OCI-LY7 (cell line): Measurements from ENCODE around the gene XDH. TPM values are rescaled to one million over a fixed set of nuclear protein-coding genes. Genes with fewer than 3 reads are reported as not detected.

ENCODE experiments used
- BruUV-seq: library from RNA; stranded (reverse); fragments of 400-500 nt; replicated peaks from 2 replicates; lab custom pipeline; 2021; lab: Mats Ljungman, UMichigan
- CTCF ChIA-PET: fragments of 300-600 bp; sonication (Branson Sonifier 250); formaldehyde crosslinking; loops from one replicate; lab custom pipeline; 2022; ENCODE audit warnings: antibody characterized with exemption; ENCODE audit not compliant: unreplicated experiment; lab: Charles Lee
- POLR2A ChIA-PET: fragments of 300-600 bp; sonication (Branson Sonifier 250); formaldehyde crosslinking; loops from one replicate; lab custom pipeline; 2022; ENCODE audit warnings: antibody characterized with exemption; lab: Charles Lee
- DNase-seq: peaks from one replicate; pipeline ENCODE4 v3.0.0-alpha.2; 2015; ENCODE audit warnings: low spot score
- H2AFZ ChIP-seq: fragments of 200-600 bp; sonication (generic), shearing (Covaris generic); 2 replicates; pipeline ENCODE4 v1.6.1; 2014; ENCODE audit warnings: mild to moderate bottlenecking, antibody characterized with exemption, low read length, moderate library complexity
- H3K27ac ChIP-seq: fragments of 200-600 bp; sonication (generic); 2 replicates; pipeline ENCODE4 v1.5.1; 2014; ENCODE audit warnings: mixed run types, low read depth, mild to moderate bottlenecking, moderate library complexity, low read length, inconsistent platforms; ENCODE audit not compliant: poor library complexity, severe bottlenecking
- H3K36me3 ChIP-seq: fragments of 200-600 bp; sonication (generic); 2 replicates; pipeline ENCODE4 v1.6.1; 2014; ENCODE audit warnings: mild to moderate bottlenecking, antibody characterized with exemption, low read length, moderate library complexity, mixed read lengths; ENCODE audit not compliant: insufficient read depth
- H3K4me1 ChIP-seq: fragments of 200-600 bp; sonication (generic); 2 replicates; pipeline ENCODE4 v1.5.1; 2014; ENCODE audit warnings: mild to moderate bottlenecking, low read length; ENCODE audit not compliant: insufficient read depth, poor library complexity, severe bottlenecking
- H3K4me2 ChIP-seq: fragments of 200-600 bp; sonication (generic); 2 replicates; pipeline ENCODE4 v1.6.1; 2014; ENCODE audit warnings: mild to moderate bottlenecking, low read length
- H3K4me3 ChIP-seq: fragments of 200-600 bp; sonication (generic); 2 replicates; pipeline ENCODE4 v1.5.1; 2014; ENCODE audit warnings: mild to moderate bottlenecking, low read depth, low read length; ENCODE audit not compliant: poor library complexity, severe bottlenecking
- H3K79me2 ChIP-seq: fragments of 200-600 bp; sonication (generic); 2 replicates; pipeline ENCODE4 v1.6.1; 2016; ENCODE audit warnings: low read depth, mild to moderate bottlenecking, low read length, moderate library complexity, mixed read lengths; ENCODE audit not compliant: insufficient read depth
- H3K9me2 ChIP-seq: fragments of 200-600 bp; sonication (generic); 2 replicates; pipeline ENCODE4 v1.6.1; 2016; ENCODE audit warnings: mild to moderate bottlenecking, low read length, mixed read lengths; ENCODE audit not compliant: insufficient read depth
- H3K9me3 ChIP-seq: fragments of 200-600 bp; sonication (generic); 2 replicates; pipeline ENCODE4 v1.6.1; 2014; ENCODE audit warnings: mild to moderate bottlenecking, mixed run types, low read length, mixed read lengths
- H4K20me1 ChIP-seq: fragments of 200-600 bp; sonication (generic); 2 replicates; pipeline ENCODE4 v1.6.1; 2014; ENCODE audit warnings: mild to moderate bottlenecking, antibody characterized with exemption, low read length, moderate library complexity, mixed read lengths; ENCODE audit not compliant: insufficient read depth
- EZH2phosphoT487 ChIP-seq: fragments of 200-600 bp; sonication (generic); IDR thresholded peaks from 2 replicates; pipeline ENCODE4 v1.6.1; 2018; ENCODE audit warnings: low read depth, borderline replicate concordance, mild to moderate bottlenecking, mixed run types, antibody characterized with exemption, low read length, moderate library complexity, mixed read lengths
- intact Hi-C: fragments of 100-400 bp; cut with micrococcal nuclease; formaldehyde crosslinking; loops from one replicate; pipeline ENCODE4 v1.10.0; 2022; ENCODE audit not compliant: unreplicated experiment
- total RNA-seq, 2 experiments: library from RNA; depleted of rRNA in 1 of 2; stranded (reverse); fragments of >200 nt in 1 of 2; shearing (Covaris generic) in 1 of 2; gene quantifications; 2 replicates each; pipeline ENCODE4 v1.2.3, GENCODE V29; 2014 to 2022
- TF ChIP-seq, protein P1 (sequence below): fragments of 200-600 bp; sonication (generic); conservative IDR thresholded peaks from 2 replicates; pipeline ENCODE4 v1.5.1; 2014; ENCODE audit warnings: mild to moderate bottlenecking, antibody characterized with exemption, low read length, moderate library complexity, mixed read lengths

XDH gene
- total RNA-seq, 2 experiments from 2014 or later = not detected

DNA sequence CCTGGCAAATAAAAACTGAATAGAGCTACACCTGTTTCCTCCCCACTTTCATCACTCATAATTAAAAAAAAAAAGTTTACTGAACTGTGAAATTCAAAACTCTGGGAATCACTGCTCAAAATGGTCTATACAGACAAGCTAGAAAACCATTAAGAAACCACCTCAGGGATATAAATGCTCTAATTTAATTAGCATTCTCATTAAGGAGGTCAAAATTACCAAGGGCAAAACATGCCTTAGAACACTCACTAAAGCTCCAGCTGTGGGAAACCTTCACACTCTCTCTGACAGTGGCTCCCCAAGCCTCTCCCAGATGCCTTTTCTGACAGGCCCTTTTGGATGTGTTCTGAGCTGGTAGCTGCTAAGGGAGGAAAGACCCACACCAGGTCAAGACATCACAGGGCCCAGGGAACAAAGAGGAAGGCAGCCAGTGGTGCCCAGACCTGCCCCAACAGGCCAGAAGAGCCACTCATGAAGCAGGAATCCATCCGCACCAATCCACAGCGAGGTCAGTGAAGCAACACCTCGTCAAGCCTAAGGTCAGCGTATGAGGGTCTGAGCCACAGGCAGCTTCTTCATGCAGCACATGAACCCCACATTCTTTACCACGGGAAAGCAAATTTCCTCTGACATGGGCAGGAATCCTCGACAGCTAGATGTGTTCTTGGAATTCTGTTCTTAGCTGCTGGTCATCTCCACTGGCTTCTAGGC, 35.6 kb downstream of the XDH start:
- Histone ChIP-seq H3K4me3 (no peak overlapping the region), H3K9me3 (no peaks in the 10 kb centered on the region), H3K4me1 (no peaks in the 10 kb centered on the region), H3K9me2 (no peaks in the 10 kb centered on the region), H3K79me2 (no peaks in the 10 kb centered on the region), H2AFZ (no peak overlapping the region), H3K4me2 (no peak overlapping the region), H3K27ac (no peak overlapping the region), H4K20me1 (no peaks in the 10 kb centered on the region), H3K36me3 (no peaks in the 10 kb centered on the region)
- CTCF ChIA-PET = no interaction called here
- POLR2A ChIA-PET = no interaction called here
- no TSS peak for BruUV-seq
- DNase-seq = no peak
- TF ChIP-seq, protein P1, sequence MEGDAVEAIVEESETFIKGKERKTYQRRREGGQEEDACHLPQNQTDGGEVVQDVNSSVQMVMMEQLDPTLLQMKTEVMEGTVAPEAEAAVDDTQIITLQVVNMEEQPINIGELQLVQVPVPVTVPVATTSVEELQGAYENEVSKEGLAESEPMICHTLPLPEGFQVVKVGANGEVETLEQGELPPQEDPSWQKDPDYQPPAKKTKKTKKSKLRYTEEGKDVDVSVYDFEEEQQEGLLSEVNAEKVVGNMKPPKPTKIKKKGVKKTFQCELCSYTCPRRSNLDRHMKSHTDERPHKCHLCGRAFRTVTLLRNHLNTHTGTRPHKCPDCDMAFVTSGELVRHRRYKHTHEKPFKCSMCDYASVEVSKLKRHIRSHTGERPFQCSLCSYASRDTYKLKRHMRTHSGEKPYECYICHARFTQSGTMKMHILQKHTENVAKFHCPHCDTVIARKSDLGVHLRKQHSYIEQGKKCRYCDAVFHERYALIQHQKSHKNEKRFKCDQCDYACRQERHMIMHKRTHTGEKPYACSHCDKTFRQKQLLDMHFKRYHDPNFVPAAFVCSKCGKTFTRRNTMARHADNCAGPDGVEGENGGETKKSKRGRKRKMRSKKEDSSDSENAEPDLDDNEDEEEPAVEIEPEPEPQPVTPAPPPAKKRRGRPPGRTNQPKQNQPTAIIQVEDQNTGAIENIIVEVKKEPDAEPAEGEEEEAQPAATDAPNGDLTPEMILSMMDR = no peak
- no peak for TF ChIP-seq EZH2phosphoT487
- intact Hi-C loops = no loop called here

DNA sequence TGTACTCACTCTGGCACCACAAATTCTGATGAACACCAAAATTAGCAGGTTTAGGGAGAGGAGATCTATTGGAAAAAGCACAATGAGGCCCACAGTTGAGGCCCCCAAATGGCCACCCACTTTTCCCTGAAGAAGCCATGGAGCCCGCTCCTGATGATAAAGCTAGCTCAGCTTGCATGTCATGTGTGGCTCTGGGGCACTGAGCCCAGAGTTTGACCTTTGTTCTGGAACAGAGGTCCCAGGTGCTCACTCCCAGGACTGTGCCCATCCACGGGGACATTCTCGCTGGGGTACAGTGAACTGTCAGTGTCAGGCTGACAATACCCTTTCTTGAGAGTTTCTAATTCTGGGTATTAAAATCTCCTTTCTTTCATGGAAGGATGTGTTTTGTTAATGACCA, 36.2 kb downstream of the XDH start:
- no peaks in the 10 kb centered on the region for H4K20me1 ChIP-seq
- H2AFZ ChIP-seq = no peak overlapping the region
- no peaks in the 10 kb centered on the region for H3K9me2 ChIP-seq
- no TSS peak for BruUV-seq
- H3K4me3 ChIP-seq = no peak overlapping the region
- no peaks in the 10 kb centered on the region for H3K9me3 ChIP-seq
- ChIA-PET CTCF (no interaction called here), POLR2A (no interaction called here)
- no peak overlapping the region for H3K4me2 ChIP-seq
- intact Hi-C loops = no loop called here
- TF ChIP-seq, protein P1 = no peak
- TF ChIP-seq EZH2phosphoT487 = no peak
- DNase-seq = no peak
- H3K4me1 ChIP-seq = no peaks in the 10 kb centered on the region
- no peaks in the 10 kb centered on the region for H3K79me2 ChIP-seq
- no peaks in the 10 kb centered on the region for H3K36me3 ChIP-seq
- H3K27ac ChIP-seq = no peak overlapping the region

DNA sequence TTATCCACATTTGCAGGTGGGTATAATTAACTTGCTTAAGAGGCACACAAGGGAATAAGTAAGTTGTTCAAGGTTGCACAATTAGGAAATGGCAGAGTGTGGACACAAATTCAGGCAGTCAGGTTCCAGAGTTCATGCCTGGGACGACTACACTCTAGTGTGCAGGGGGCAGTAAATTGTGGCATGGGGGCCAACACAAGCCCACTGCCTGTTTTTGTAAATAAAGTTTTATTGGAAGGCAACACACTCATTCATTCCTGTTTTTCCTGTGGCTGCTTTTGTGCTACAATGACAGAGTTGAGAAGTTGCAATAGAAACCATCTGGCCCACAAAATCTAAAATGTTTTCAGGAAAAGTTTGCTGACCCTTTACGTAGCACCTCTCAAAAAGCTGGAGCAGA, 41.4 kb downstream of the XDH start:
- TF ChIP-seq, protein P1 = no peak
- no peak for TF ChIP-seq EZH2phosphoT487
- Histone ChIP-seq H3K27ac (no peak overlapping the region), H3K9me2 (no peaks in the 10 kb centered on the region), H3K4me3 (no peak overlapping the region), H3K4me1 (no peaks in the 10 kb centered on the region), H3K79me2 (no peaks in the 10 kb centered on the region), H3K9me3 (no peaks in the 10 kb centered on the region), H3K4me2 (no peak overlapping the region), H3K36me3 (no peaks in the 10 kb centered on the region), H4K20me1 (no peaks in the 10 kb centered on the region), H2AFZ (no peak overlapping the region)
- no peak for DNase-seq
- intact Hi-C loops = no loop called here
- POLR2A ChIA-PET = no interaction called here
- CTCF ChIA-PET = no interaction called here
- BruUV-seq = no TSS peak
